Epithelial cell of esophagus (primary cell): ENCODE data around the gene TBC1D22B.

Experiments
- DNase-seq: peaks from one replicate; pipeline ENCODE4 v3.0.0; 2010; ENCODE audit warnings: low read depth
- H3K4me3 ChIP-seq: 2 replicates; pipeline ENCODE4 v1.5.1; 2011; ENCODE audit warnings: mild to moderate bottlenecking, low read length, control low read depth
- CTCF ChIP-seq: IDR thresholded peaks from 2 replicates; pipeline ENCODE4 v1.5.1; 2011; ENCODE audit warnings: low read depth, mild to moderate bottlenecking, low read length, control low read depth, inconsistent platforms; ENCODE audit not compliant: insufficient read depth; ENCODE audit errors: missing control alignments

The TBC1D22B gene, protein sequence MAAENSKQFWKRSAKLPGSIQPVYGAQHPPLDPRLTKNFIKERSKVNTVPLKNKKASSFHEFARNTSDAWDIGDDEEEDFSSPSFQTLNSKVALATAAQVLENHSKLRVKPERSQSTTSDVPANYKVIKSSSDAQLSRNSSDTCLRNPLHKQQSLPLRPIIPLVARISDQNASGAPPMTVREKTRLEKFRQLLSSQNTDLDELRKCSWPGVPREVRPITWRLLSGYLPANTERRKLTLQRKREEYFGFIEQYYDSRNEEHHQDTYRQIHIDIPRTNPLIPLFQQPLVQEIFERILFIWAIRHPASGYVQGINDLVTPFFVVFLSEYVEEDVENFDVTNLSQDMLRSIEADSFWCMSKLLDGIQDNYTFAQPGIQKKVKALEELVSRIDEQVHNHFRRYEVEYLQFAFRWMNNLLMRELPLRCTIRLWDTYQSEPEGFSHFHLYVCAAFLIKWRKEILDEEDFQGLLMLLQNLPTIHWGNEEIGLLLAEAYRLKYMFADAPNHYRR

GRCh38 chr6:37257634-37258404 is at the start of gene TBC1D22B, which contains the start of gene TMEM217:
TBC1D22B (plus strand) TSS chr6:37257772; CDS start chr6:37257918, 146 bp downstream.
TMEM217 (minus strand) TSS chr6:37258144; CDS start chr6:37219030, 39,114 bp downstream.
- TF ChIP-seq CTCF = no peak
- DNase-seq = peak; percentile 99
- H3K4me3 ChIP-seq = peak within 1 kb of the TSS; percentile 70

DNA sequence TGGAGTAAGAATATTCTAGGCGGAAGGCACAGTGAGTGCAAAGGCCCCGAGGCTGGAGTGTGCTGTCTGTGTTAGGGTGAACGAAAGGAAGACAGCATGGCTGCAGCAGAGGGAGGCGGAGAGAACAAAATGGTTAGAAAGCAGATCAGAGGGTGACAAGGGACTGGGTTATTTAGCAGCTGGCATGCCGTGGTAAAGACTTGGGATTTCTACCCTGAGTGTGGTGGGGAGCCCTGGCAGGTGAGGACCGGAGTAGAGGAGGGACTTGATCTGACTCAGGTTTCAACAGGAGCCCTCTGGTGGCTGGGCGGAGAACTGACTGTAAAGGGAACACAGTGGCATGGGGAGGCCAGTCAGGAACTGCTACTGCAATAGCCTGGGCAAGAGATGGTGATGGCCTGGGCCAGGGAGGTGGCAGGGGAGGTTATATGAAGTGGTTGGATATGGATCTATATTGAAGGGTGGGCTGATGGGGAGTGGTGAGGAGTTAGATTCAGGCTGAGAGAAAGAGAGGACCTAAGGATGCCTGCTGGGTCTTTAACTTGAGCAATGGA is 49.6 kb upstream of the TBC1D22B start:
- peak; percentile 94 for TF ChIP-seq CTCF
- peak; percentile 90 for DNase-seq
- H3K4me3 ChIP-seq = no peak overlapping the region

DNA sequence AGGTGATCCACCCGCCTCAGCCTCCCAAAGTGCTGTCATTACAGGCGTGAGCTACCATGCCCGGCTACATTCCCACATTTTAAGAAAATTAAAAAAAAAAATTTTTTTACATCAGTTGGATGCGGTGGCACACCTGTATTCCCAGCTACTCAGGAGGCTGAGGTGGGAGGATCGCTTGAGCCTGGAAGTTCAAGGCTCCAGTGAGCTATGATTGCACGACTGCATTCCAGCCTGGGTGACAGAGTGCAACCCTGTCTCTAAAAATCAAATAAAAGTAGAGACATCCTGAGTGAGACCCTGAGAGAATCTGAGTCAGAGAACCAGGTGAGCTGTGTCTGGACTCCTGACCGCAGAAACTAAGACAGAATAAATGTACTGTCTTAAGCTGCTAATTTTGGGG is 48.8 kb upstream of the TBC1D22B start:
- no peak for DNase-seq
- H3K4me3 ChIP-seq = no peak overlapping the region
- TF ChIP-seq CTCF = no peak

GRCh38 chr6:37209461-37210205 is 47.9 kb upstream of the TBC1D22B start:
- no peak for DNase-seq
- no peak for TF ChIP-seq CTCF
- H3K4me3 ChIP-seq = no peak overlapping the region

DNA sequence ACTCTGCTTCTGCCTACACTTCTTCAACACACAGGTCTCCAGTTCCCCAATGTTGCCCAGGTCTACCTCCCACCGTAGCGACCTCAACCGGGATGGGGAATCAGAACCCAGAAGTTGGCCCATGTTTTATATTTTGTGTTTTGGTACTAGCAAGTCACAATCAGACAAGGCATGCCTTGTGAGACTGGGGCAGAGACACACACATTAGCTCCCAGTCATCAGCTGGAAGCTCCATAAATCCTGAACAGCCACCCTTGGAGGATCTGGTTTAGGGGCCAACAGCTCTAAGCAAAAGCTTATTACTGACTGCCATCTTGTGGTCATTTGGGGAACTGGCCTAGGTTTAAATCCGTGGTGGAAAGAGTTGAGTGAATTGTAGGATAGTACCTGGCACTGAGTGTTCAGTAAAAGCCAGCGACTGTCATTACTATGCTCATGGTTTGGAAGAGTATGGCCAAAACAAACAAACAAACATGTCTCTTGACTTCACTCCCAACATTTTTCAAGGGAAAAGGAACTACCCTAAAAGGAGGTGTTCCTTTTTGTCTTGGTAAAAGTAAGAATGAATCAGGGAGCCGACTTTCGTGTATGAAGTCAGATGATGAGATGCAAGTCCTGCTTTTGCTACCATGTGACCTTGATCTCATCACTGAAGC is 47.1 kb upstream of the TBC1D22B start:
- no peak overlapping the region for H3K4me3 ChIP-seq
- TF ChIP-seq CTCF = peak; percentile 97
- peak; percentile 83 for DNase-seq

DNA sequence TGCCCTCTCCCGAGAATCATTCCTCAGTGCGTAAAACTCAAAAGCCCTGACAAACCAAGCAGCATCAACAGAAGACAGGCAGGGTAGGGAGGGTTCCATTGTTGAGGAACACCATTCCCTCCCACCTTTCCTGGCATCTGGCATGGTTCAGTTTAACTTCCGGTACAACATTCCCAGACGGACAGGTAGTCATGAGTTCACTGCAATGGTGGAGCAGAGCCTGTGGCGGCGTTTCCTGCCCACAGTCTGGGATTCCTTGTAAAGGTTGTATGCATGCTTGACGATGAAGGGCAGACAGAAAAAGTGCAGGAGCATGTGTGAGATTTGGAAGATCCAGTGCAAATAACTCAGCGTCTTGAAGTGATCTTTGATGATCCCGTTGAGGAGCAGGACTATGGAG is 45.3 kb upstream of the TBC1D22B start:
- no peak for DNase-seq
- H3K4me3 ChIP-seq = no peak overlapping the region
- TF ChIP-seq CTCF = no peak
